Bronchial epithelial cell (primary cell): Measurements from ENCODE around the gene APOO. TPM values are rescaled to one million over a fixed set of nuclear protein-coding genes. Genes with fewer than 3 reads are reported as not detected.

Experiments used
- DNase-seq: peaks from one replicate; pipeline ENCODE4 v3.0.0-alpha.2; 2010; ENCODE audit warnings: low read depth
- FAIRE-seq: peaks from 2 replicates; lab custom pipeline; 2011; peaks lifted over from hg19 to GRCh38; lab: Jason Lieb, UNC
- H3K27me3 ChIP-seq: 2 replicates; pipeline ENCODE4 v1.5.1; 2011; ENCODE audit warnings: low read length; ENCODE audit not compliant: control insufficient read depth, insufficient read depth
- H3K36me3 ChIP-seq: 2 replicates; pipeline ENCODE4 v1.5.1; 2011; ENCODE audit warnings: low read length; ENCODE audit not compliant: control insufficient read depth, insufficient read depth
- H3K4me3 ChIP-seq: 2 replicates; pipeline ENCODE4 v1.5.1; 2011; ENCODE audit warnings: mild to moderate bottlenecking, low read depth, low read length, control low read depth
- total RNA-seq: library from RNA; depleted of rRNA; stranded (reverse); fragments of >200 nt; gene quantifications from 2 replicates; pipeline ENCODE4 v1.2.1, GENCODE V29; 2014
- TF ChIP-seq, protein P1 (sequence below): IDR thresholded peaks from 2 replicates; pipeline ENCODE4 v1.5.1; 2011; ENCODE audit warnings: mild to moderate bottlenecking, moderate library complexity, low read length, control low read depth, inconsistent platforms; ENCODE audit not compliant: insufficient read depth, severe bottlenecking

Gene APOO
- total RNA-seq, 1 donor from 2014 or later: 7.4 TPM

DNA sequence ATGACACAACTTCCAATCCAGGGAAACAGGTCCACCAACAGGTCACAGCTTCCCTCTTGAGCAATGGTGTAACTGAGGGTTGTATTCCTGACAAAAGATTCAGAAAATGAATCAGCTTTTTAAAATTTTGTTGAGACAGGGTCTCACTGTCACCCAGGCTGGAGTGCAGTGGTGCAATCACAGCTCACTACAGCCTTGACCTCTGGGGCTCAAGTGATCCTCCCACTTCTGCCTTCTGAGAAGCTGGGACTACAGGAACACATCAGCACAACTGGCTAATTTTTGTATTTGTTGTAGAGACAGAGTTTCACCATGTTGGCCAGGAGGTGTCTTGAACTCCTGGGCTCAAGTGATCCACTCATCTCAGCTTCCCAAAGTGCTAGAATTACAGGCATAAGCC is 81.1 kb downstream of the APOO start:
- FAIRE-seq (no peak), DNase-seq (no peak)
- no peaks in the 10 kb centered on the region for H3K36me3 ChIP-seq
- no peak overlapping the region for H3K4me3 ChIP-seq
- no peaks in the 10 kb centered on the region for H3K27me3 ChIP-seq
- TF ChIP-seq, protein P1, sequence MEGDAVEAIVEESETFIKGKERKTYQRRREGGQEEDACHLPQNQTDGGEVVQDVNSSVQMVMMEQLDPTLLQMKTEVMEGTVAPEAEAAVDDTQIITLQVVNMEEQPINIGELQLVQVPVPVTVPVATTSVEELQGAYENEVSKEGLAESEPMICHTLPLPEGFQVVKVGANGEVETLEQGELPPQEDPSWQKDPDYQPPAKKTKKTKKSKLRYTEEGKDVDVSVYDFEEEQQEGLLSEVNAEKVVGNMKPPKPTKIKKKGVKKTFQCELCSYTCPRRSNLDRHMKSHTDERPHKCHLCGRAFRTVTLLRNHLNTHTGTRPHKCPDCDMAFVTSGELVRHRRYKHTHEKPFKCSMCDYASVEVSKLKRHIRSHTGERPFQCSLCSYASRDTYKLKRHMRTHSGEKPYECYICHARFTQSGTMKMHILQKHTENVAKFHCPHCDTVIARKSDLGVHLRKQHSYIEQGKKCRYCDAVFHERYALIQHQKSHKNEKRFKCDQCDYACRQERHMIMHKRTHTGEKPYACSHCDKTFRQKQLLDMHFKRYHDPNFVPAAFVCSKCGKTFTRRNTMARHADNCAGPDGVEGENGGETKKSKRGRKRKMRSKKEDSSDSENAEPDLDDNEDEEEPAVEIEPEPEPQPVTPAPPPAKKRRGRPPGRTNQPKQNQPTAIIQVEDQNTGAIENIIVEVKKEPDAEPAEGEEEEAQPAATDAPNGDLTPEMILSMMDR: no peak

DNA sequence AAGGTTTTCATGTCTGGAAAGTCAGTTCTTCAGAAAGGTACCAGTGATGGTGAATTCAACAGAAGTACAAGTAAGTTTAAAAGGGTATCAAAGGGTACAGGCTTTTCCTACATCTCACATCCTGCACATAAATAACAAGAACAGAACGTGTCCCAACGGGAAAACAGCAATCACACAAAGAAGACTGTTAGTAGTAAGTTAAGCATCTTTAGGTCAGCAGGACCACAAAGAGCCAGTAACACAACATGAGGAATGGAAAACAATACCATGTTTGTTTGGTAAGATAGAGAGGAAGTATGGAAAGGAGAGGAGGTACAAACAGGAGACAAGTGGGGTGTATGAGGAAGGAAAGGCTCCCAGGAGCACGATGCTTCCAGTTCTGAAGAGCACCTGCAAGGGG is 81.5 kb downstream of the APOO start:
- peak; percentile 39 for DNase-seq
- H3K27me3 ChIP-seq: no peaks in the 10 kb centered on the region
- no peaks in the 10 kb centered on the region for H3K36me3 ChIP-seq
- H3K4me3 ChIP-seq: no peak overlapping the region
- peak; percentile 52 for FAIRE-seq
- TF ChIP-seq, protein P1: no peak

DNA sequence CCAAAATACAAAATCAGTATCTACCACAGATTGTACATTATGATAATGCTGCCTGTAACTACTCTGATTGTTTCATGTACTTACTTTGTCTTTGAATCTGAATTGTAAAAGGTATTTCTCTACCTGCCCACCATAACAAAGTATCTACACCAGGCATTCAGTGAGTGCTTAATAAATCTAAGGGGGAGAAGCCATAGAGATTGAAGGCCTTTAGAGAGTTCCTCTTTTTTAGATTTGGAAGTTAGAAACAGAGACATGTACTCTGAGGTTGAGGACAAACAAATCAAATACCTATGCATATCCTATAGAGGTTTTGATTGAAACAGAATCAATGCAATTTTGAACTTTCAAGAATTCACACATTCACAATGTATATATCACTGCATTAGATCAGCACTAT is 82.1 kb downstream of the APOO start:
- H3K4me3 ChIP-seq: no peak overlapping the region
- TF ChIP-seq, protein P1: no peak
- FAIRE-seq: no peak

DNA sequence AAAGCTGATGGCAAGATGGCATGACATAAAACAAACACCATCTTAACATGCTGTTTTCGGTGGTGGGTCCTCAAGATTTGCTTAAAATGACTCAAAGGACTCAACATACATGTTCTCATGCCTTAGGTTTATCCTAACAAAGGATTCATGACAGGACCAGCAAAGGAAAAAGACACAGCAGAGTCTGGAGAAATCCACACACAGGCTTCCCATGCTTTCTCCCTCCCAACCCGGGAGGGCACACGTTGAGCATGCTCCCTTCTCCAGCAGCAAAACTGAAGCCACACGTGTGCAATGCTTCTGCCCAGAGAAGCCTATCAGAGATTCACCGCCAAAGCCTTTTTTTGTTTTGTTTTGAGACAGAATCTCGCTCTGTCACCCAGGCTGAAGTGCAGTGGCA is 84.9 kb downstream of the APOO start:
- DNase-seq: no peak
- TF ChIP-seq, protein P1: no peak
- H3K4me3 ChIP-seq: no peak overlapping the region
- no peaks in the 10 kb centered on the region for H3K27me3 ChIP-seq
- FAIRE-seq: no peak
- no peaks in the 10 kb centered on the region for H3K36me3 ChIP-seq

More for the DNA sequence above, 82.1 kb downstream of the APOO start:
- Histone ChIP-seq H3K36me3 (no peaks in the 10 kb centered on the region), H3K27me3 (no peaks in the 10 kb centered on the region)
- no peak for DNase-seq

DNA sequence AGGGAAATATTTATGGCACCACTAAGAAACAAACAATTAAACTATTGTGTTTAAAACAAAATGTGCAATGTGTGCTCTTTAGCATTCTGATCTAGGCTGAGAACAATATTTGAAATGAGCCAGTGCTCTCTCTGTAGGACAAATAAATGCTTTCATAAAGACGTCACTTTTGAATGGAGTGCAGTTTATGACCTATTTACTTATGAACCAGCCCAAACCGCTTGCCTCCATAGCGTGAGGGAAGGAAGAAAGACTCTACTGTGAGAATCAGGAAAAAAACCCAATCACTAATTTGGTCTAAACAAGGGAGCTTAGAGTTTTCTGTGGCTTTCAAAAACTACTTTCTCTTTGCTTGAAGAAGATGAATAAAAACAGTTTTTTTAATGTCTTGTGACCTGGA is 85.3 kb downstream of the APOO start:
- DNase-seq (no peak), FAIRE-seq (no peak)
- Histone ChIP-seq H3K36me3 (no peaks in the 10 kb centered on the region), H3K27me3 (no peaks in the 10 kb centered on the region), H3K4me3 (no peak overlapping the region)
- TF ChIP-seq, protein P1: no peak

DNA sequence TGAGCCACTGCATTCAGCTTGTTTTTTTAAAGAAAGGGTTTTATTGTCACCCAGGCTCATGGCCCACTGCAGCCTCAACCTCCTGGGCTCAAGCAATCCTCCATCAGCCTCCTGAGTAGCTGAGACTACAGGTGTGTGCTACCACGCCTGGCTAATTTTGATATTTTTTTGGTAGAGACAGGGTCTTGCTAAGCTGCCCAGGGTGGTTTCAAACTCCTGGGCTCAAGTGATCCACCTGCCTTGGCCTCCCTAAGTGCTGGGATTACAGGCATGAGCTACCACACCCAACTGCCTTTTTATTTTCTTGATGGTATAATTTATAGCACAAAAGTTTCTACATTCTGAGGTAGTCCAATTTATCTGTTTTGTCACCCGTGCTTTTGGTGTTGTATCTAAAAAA is 85.9 kb downstream of the APOO start:
- Histone ChIP-seq H3K4me3 (no peak overlapping the region), H3K36me3 (no peaks in the 10 kb centered on the region), H3K27me3 (no peaks in the 10 kb centered on the region)
- FAIRE-seq (no peak), DNase-seq (no peak)
- TF ChIP-seq, protein P1: no peak
